UCSD-AML1 (cell line): ENCODE results near the gene ZBTB38.

Experiments
- DNase-seq: peaks from one replicate; lab custom pipeline; 2025; ENCODE audit not compliant: unreplicated experiment; lab: John Stamatoyannopoulos, UW

The ZBTB38 gene

GRCh38 chr3:141368062-141368924 lies at the start of gene ZBTB38:
Gene ZBTB38 (plus strand): TSS chr3:141368504. CDS start chr3:141442389, 73,885 bp downstream.
- peak; percentile 14 for DNase-seq

GRCh38 chr3:141320399-141321108 lies 47.8 kb upstream of the ZBTB38 start:
- no peak for DNase-seq

- DNase-seq: no peak
Observed at GRCh38 chr3:141321109-141321497, 47.2 kb upstream of the ZBTB38 start.

- DNase-seq: no peak
Observed at GRCh38 chr3:141323936-141324704, 44.2 kb upstream of the ZBTB38 start.

GRCh38 chr3:141326123-141326522 lies 42.2 kb upstream of the ZBTB38 start:
- DNase-seq: no peak

- DNase-seq: no peak
Observed at GRCh38 chr3:141326626-141327025, 41.7 kb upstream of the ZBTB38 start.

GRCh38 chr3:141328286-141329166 lies 39.8 kb upstream of the ZBTB38 start:
- DNase-seq: no peak

GRCh38 chr3:141330235-141330634 lies 38.1 kb upstream of the ZBTB38 start:
- no peak for DNase-seq

GRCh38 chr3:141330718-141331376 lies 37.5 kb upstream of the ZBTB38 start:
- DNase-seq: no peak

- peak; percentile 23 for DNase-seq
Observed at GRCh38 chr3:141331377-141332318, 36.7 kb upstream of the ZBTB38 start.

GRCh38 chr3:141332416-141332815 lies 35.9 kb upstream of the ZBTB38 start:
- no peak for DNase-seq

- DNase-seq: no peak
Observed at GRCh38 chr3:141333836-141334626, 34.3 kb upstream of the ZBTB38 start.

- DNase-seq: no peak
Observed at GRCh38 chr3:141334627-141335250, 33.6 kb upstream of the ZBTB38 start.

- DNase-seq: no peak
Observed at GRCh38 chr3:141335531-141336061, 32.7 kb upstream of the ZBTB38 start.

- no peak for DNase-seq
Observed at GRCh38 chr3:141336672-141337522, 31.4 kb upstream of the ZBTB38 start.

GRCh38 chr3:141337523-141337854 lies 30.8 kb upstream of the ZBTB38 start:
- DNase-seq: no peak

- no peak for DNase-seq
Observed at GRCh38 chr3:141337991-141338390, 30.3 kb upstream of the ZBTB38 start.
